HepG2 (cell line): Measurements from ENCODE around the gene PREP. TPM values are rescaled to one million over a fixed set of nuclear protein-coding genes. Genes with fewer than 3 reads are reported as not detected.

Experiments used
- ATAC-seq: fragments of 200-7000 bp; cut with Tn5 transposase; 3 replicates; pipeline ENCODE4 v1.9.1; 2020; ENCODE audit warnings: mild to moderate bottlenecking, moderate library complexity
- BruUV-seq: library from RNA; stranded (reverse); fragments of 400-500 nt; replicated peaks from 2 replicates; lab custom pipeline; 2021; lab: Mats Ljungman, UMichigan
- CTCF ChIA-PET: fragments of 300-600 bp; formaldehyde crosslinking; extraction: SDS; loops from one replicate; lab custom pipeline; 2021; ENCODE audit warnings: low total read pairs, inconsistent platforms, low intra/inter-chr PET ratio; lab: Yijun Ruan, JAX
- POLR2A ChIA-PET: fragments of 350-600 bp; sonication (Branson Sonifier 250); formaldehyde crosslinking; loops from one replicate; lab custom pipeline; 2020; ENCODE audit warnings: antibody characterized with exemption, inconsistent platforms; lab: Yijun Ruan, JAX
- DNase-seq: peaks from one replicate; pipeline ENCODE4 v3.0.0-alpha.2; 2015; ENCODE audit warnings: low spot score
- FAIRE-seq: peaks from 3 replicates; lab custom pipeline; 2011; peaks lifted over from hg19 to GRCh38; lab: Jason Lieb, UNC
- H2AFZ ChIP-seq: one replicate; pipeline ENCODE4 v1.6.1; 2011; ENCODE audit warnings: low read length, inconsistent platforms
- H3K27ac ChIP-seq: fragments of 300-600 bp; 3 replicates; pipeline ENCODE4 v1.8.0; 2011; ENCODE audit warnings: mixed run types, mild to moderate bottlenecking, mixed read lengths, low read length, inconsistent platforms; ENCODE audit not compliant: insufficient read depth; ENCODE audit errors: extremely low read length
- H3K27me3 ChIP-seq, 2 experiments: fragments of 200-600 bp in 1 of 2; 2 replicates in 1 of 2; 3 replicates in 1 of 2; pipeline versions ENCODE4 v1.6.0 to v1.8.0; 2011; ENCODE audit warnings: low read length in 2 of 2, mild to moderate bottlenecking in 2 of 2, moderate library complexity in 2 of 2, inconsistent platforms in 1 of 2; ENCODE audit not compliant: insufficient read depth in 2 of 2, control insufficient read depth in 1 of 2
- H3K36me3 ChIP-seq, 2 experiments: fragments of 200-600 bp in 1 of 2; replicated peaks in 1 of 2; 2 replicates in 1 of 2; 3 replicates in 1 of 2; pipeline versions ENCODE4 v1.5.1 to v1.8.0; 2011; ENCODE audit warnings: low read length in 2 of 2, inconsistent platforms in 1 of 2; ENCODE audit not compliant: insufficient read depth in 2 of 2, control insufficient read depth in 1 of 2
- H3K4me1 ChIP-seq: 2 replicates; pipeline ENCODE4 v1.5.1; 2012; ENCODE audit warnings: low read length, inconsistent platforms; ENCODE audit not compliant: insufficient read depth
- H3K4me2 ChIP-seq: 2 replicates; pipeline ENCODE4 v1.6.0; 2011; ENCODE audit warnings: low read depth, low read length, inconsistent platforms
- H3K4me3 ChIP-seq, 3 experiments: fragments of 200-600 bp in 1 of 3; sonication (generic), shearing (Covaris generic) in 1 of 3; replicated peaks in 1 of 3; 2 replicates each; pipeline ENCODE4 v1.5.1; 2011 to 2016; ENCODE audit warnings: low read length in 3 of 3, inconsistent platforms in 2 of 3, low read depth in 2 of 3, mild to moderate bottlenecking in 2 of 3, control low read depth in 1 of 3, mixed read lengths in 1 of 3; ENCODE audit not compliant: insufficient read depth in 1 of 3
- H3K79me2 ChIP-seq: one replicate; pipeline ENCODE4 v1.6.1; 2011; ENCODE audit warnings: low read length, inconsistent platforms; ENCODE audit not compliant: insufficient read depth
- H3K9ac ChIP-seq: 2 replicates; pipeline ENCODE4 v1.6.0; 2011; ENCODE audit warnings: mild to moderate bottlenecking, low read depth, low read length, inconsistent platforms; ENCODE audit not compliant: insufficient read depth
- H3K9me3 ChIP-seq: 2 replicates; pipeline ENCODE4 v1.5.1; 2012; ENCODE audit warnings: mild to moderate bottlenecking, low read length
- H4K20me1 ChIP-seq: 2 replicates; pipeline ENCODE4 v1.6.0; 2011; ENCODE audit warnings: inconsistent platforms, mild to moderate bottlenecking, low read length, moderate library complexity; ENCODE audit not compliant: insufficient read depth
- CBX1 ChIP-seq: IDR thresholded peaks from one replicate; pipeline ENCODE4 v1.6.1; 2016; ENCODE audit warnings: antibody characterized with exemption, low read depth
- FOXA1 ChIP-seq, 2 experiments: fragments of 450-650 bp in 1 of 2; sonication (generic) in 1 of 2; formaldehyde crosslinking in 1 of 2; IDR thresholded peaks; 2 replicates each; pipeline versions ENCODE4 v1.4.0 to v1.6.1; 2016 to 2020; ENCODE audit warnings: missing genetic modification reagents in 1 of 2
- HNF4A ChIP-seq: sonication (generic); formaldehyde crosslinking; IDR thresholded peaks from 2 replicates; pipeline ENCODE4 v1.4.0; 2020; ENCODE audit warnings: missing genetic modification reagents
- KDM5B ChIP-seq: sonication (generic); formaldehyde crosslinking; IDR thresholded peaks from 2 replicates; pipeline ENCODE4 v1.4.0; 2020; ENCODE audit warnings: missing genetic modification reagents, mild to moderate bottlenecking, borderline replicate concordance
- LBX2 ChIP-seq: sonication (generic); formaldehyde crosslinking; IDR thresholded peaks from 2 replicates; pipeline ENCODE4 v1.5.0; 2020; ENCODE audit warnings: missing genetic modification reagents, mild to moderate bottlenecking, borderline replicate concordance
- MXD1 ChIP-seq: sonication (generic); formaldehyde crosslinking; IDR thresholded peaks from 2 replicates; pipeline ENCODE4 v1.4.0; 2020; ENCODE audit warnings: mild to moderate bottlenecking, missing genetic modification reagents
- NR2F6 ChIP-seq, 2 experiments: IDR thresholded peaks; 2 replicates each; pipeline ENCODE4 v1.6.1; 2016; ENCODE audit warnings: antibody characterized with exemption in 1 of 2, mild to moderate bottlenecking in 1 of 2
- RFXAP ChIP-seq: sonication (generic); formaldehyde crosslinking; IDR thresholded peaks from 2 replicates; pipeline ENCODE4 v1.4.0; 2020; ENCODE audit warnings: missing genetic modification reagents, borderline replicate concordance
- SMARCE1 ChIP-seq: fragments of 450-650 bp; IDR thresholded peaks from 2 replicates; pipeline ENCODE4 v1.6.1; 2017; ENCODE audit warnings: borderline replicate concordance
- SRSF4 ChIP-seq: fragments of 200-400 bp; formaldehyde crosslinking; IDR thresholded peaks from one replicate; pipeline ENCODE4 v1.6.1; 2018; ENCODE audit warnings: mild to moderate bottlenecking, low read depth, low read length, moderate library complexity; ENCODE audit not compliant: poor library complexity, severe bottlenecking
- ZBTB37 ChIP-seq: sonication (generic); formaldehyde crosslinking; IDR thresholded peaks from 2 replicates; pipeline ENCODE4 v1.4.0; 2020; ENCODE audit warnings: mild to moderate bottlenecking, missing genetic modification reagents
- ZFX ChIP-seq: sonication (generic); formaldehyde crosslinking; IDR thresholded peaks from 2 replicates; pipeline ENCODE4 v1.4.0; 2020; ENCODE audit warnings: mild to moderate bottlenecking, low read depth, missing genetic modification reagents, moderate library complexity
- ZNF101 ChIP-seq: sonication (generic); formaldehyde crosslinking; IDR thresholded peaks from 2 replicates; pipeline ENCODE4 v1.4.0; 2020; ENCODE audit warnings: mild to moderate bottlenecking, low read depth, missing genetic modification reagents, borderline replicate concordance
- ZNF501 ChIP-seq: sonication (generic); formaldehyde crosslinking; IDR thresholded peaks from 2 replicates; pipeline ENCODE4 v1.5.1; 2020; ENCODE audit warnings: mild to moderate bottlenecking, moderate library complexity, missing genetic modification reagents
- ZNF768 ChIP-seq: sonication (generic); formaldehyde crosslinking; IDR thresholded peaks from 2 replicates; pipeline ENCODE4 v1.4.0; 2020; ENCODE audit warnings: missing genetic modification reagents
- WGBS: methylation state at CpG from one replicate; pipeline ENCODE4 v1.1.6; 2017; ENCODE audit warnings: low lambda C conversion rate; 5-methylcytosine and 5-hydroxymethylcytosine counted together
- in situ Hi-C: cut with HindIII; loops from 2 replicates; pipeline ENCODE4 v1.10.0; 2017; ENCODE audit warnings: low pct_unique_long_range_greater_than_20kb; ENCODE audit not compliant: extremely low pct_ligation_motif_present
- intact Hi-C: fragments of 100-400 bp; cut with micrococcal nuclease; formaldehyde crosslinking; loops from one replicate; pipeline ENCODE4 v1.10.0; 2022; ENCODE audit not compliant: unreplicated experiment
- polyA plus RNA-seq, 8 experiments: library from polyadenylated mRNA; depleted of rRNA in 3 of 8; stranded (reverse) in 7 of 8; unstranded in 1 of 8; fragments of >200 nt; fragmentation: Illumina TruSeq in 4 of 8; extraction: Trizol in 4 of 8; gene quantifications; 2 replicates each; pipeline versions ENCODE4 v1.2.1 to v1.2.3, GENCODE V29; 2011 to 2016; ENCODE audit warnings: low read depth in 4 of 8, missing spikeins in 1 of 8, mixed read lengths in 1 of 8; ENCODE audit not compliant: insufficient read depth in 1 of 8
- total RNA-seq, 5 experiments: library from RNA; depleted of rRNA; stranded (reverse); fragments of >200 nt; fragmentation: Illumina TruSeq; extraction: Trizol; gene quantifications; 2 replicates each; pipeline ENCODE4 v1.2.3, GENCODE V29; 2016; ENCODE audit warnings: low read depth in 1 of 5

The PREP gene
- total and polyA plus RNA-seq, 2 of the 13 experiments (the other 11 are each of a cell fraction or from before 2014, with no cell fraction given) = 12.6 to 15.9 TPM

- no peaks in the 10 kb centered on the region for H3K27me3 ChIP-seq
- no peaks in the 10 kb centered on the region for H3K79me2 ChIP-seq
- no peak for FAIRE-seq
- H3K9ac ChIP-seq = no peak overlapping the region
- WGBS = 7% methylated on average over 1 of the region's 1 CpG
- ChIA-PET POLR2A (no interaction called here), CTCF (no interaction called here)
- H3K4me1 ChIP-seq = peaks cover 9% of the 10 kb centered on the region
- TF ChIP-seq ZNF768 (CRISPR knock-in tag) (no peak), CBX1 (no peak), KDM5B (CRISPR knock-in tag) (no peak), ZFX (CRISPR knock-in tag) (no peak), SRSF4 (no peak), MXD1 (no peak)
- intact Hi-C loops (no loop called here), in situ Hi-C loops (no loop called here)
- H3K36me3 ChIP-seq = no peaks in the 10 kb centered on the region
- H3K4me3 ChIP-seq = no peak overlapping the region
- no peaks in the 10 kb centered on the region for H4K20me1 ChIP-seq
- H3K4me2 ChIP-seq = no peak overlapping the region
- no peak for ATAC-seq
- no peak for DNase-seq
- no peak overlapping the region for H2AFZ ChIP-seq
- BruUV-seq = no TSS peak
- H3K9me3 ChIP-seq = no peaks in the 10 kb centered on the region
- no peak overlapping the region for H3K27ac ChIP-seq
Measured at GRCh38 chr6:105445481-105445880, 42.6 kb upstream of the PREP start.

- WGBS = 12% methylated on average over 6 of the region's 6 CpGs
- Histone ChIP-seq H3K4me3 (no peak overlapping the region), H3K4me2 (peak overlapping the region; percentile 36), H3K4me1 (peaks cover 9% of the 10 kb centered on the region), H3K79me2 (no peaks in the 10 kb centered on the region), H3K27ac (no peak overlapping the region), H3K9me3 (no peaks in the 10 kb centered on the region), H3K9ac (no peak overlapping the region), H3K27me3 (no peaks in the 10 kb centered on the region), H4K20me1 (no peaks in the 10 kb centered on the region), H3K36me3 (no peaks in the 10 kb centered on the region), H2AFZ (no peak overlapping the region)
- FAIRE-seq (peak; percentile 62), DNase-seq (peak; percentile 47), ATAC-seq (peak; percentile 39; the same call in 2 of the 3 replicates)
- ChIA-PET CTCF (no interaction called here), POLR2A (no interaction called here)
- in situ Hi-C loops (no loop called here), intact Hi-C loops (no loop called here)
- no TSS peak for BruUV-seq
- peak; percentile 63; the same call in 1 of the 2 replicates for TF ChIP-seq HNF4A (CRISPR knock-in tag)
- TF ChIP-seq LBX2 (CRISPR knock-in tag) = no peak
- peak; percentile 39 for TF ChIP-seq NR2F6 (IDR thresholded peaks at IDR 0.05)
- no peak for TF ChIP-seq NR2F6 (CRISPR knock-in tag; IDR thresholded peaks at IDR 0.05)
- TF ChIP-seq ZNF501 (CRISPR knock-in tag) = no peak
- no peak for TF ChIP-seq SMARCE1
- no peak for TF ChIP-seq ZNF101
- TF ChIP-seq RFXAP (CRISPR knock-in tag) = no peak
- no peak for TF ChIP-seq FOXA1 (IDR thresholded peaks at IDR 0.05)
- TF ChIP-seq FOXA1 (CRISPR knock-in tag; IDR thresholded peaks at IDR 0.05) = peak; percentile 56
- TF ChIP-seq ZBTB37 (CRISPR knock-in tag) = 0 out of 2 replicates have a peak, but pooled peaks have one; percentile 23
Measured at GRCh38 chr6:105443941-105444340, 41.1 kb upstream of the PREP start.
